HEK293 (cell line): ENCODE results near the gene FUT8.

Experiments
- CTCF ChIA-PET: fragments of 350-600 bp; formaldehyde crosslinking; extraction: SDS; loops from one replicate; lab custom pipeline; 2021; ENCODE audit warnings: antibody characterized with exemption; lab: Yijun Ruan, JAX
- POLR2A ChIA-PET: fragments of 300-600 bp; formaldehyde crosslinking; extraction: SDS; loops from one replicate; lab custom pipeline; 2020; ENCODE audit warnings: antibody characterized with exemption, inconsistent platforms; lab: Yijun Ruan, JAX
- H3K27ac ChIP-seq: fragments of 200-500 bp; sonication (Bioruptor generic); 2 replicates; pipeline ENCODE4 v1.5.1; 2014; ENCODE audit warnings: low read depth, low read length, control low read depth, inconsistent platforms; ENCODE audit errors: extremely low read depth
- H3K36me3 ChIP-seq, 2 experiments: fragments of 200-500 bp in 1 of 2; sonication (Bioruptor generic) in 1 of 2; 1 replicate in 1 of 2; 2 replicates in 1 of 2; pipeline ENCODE4 v1.5.1; 2014 to 2017; ENCODE audit warnings: inconsistent platforms in 2 of 2, low read length in 2 of 2; ENCODE audit not compliant: control insufficient read depth in 2 of 2, insufficient read depth in 1 of 2
- H3K4me1 ChIP-seq: fragments of 200-500 bp; sonication (Bioruptor generic); 2 replicates; pipeline ENCODE4 v1.5.1; 2014; ENCODE audit warnings: mild to moderate bottlenecking, low read length, inconsistent platforms; ENCODE audit not compliant: control insufficient read depth, insufficient read depth
- H3K4me3 ChIP-seq: 2 replicates; pipeline ENCODE4 v1.5.1; 2011; ENCODE audit warnings: low read depth, mild to moderate bottlenecking, control low read depth, low read length, moderate library complexity
- H3K9me3 ChIP-seq: fragments of 200-500 bp; sonication (Bioruptor generic); 2 replicates; pipeline ENCODE4 v1.5.1; 2014; ENCODE audit warnings: low read depth, low read length, inconsistent platforms; ENCODE audit not compliant: control insufficient read depth, insufficient read depth
- ELK4 ChIP-seq: IDR thresholded peaks from 2 replicates; pipeline ENCODE4 v1.6.1; 2011; ENCODE audit warnings: mild to moderate bottlenecking, low read depth, low read length, borderline replicate concordance
- SETDB1 ChIP-seq: IDR thresholded peaks from one replicate; pipeline ENCODE4 v1.6.1; 2017; ENCODE audit warnings: mild to moderate bottlenecking, low read length, moderate library complexity, mixed read lengths; ENCODE audit not compliant: insufficient read length
- ZNF354C ChIP-seq: fragments of 450-650 bp; formaldehyde crosslinking; IDR thresholded peaks from 2 replicates; pipeline ENCODE4 v1.5.1; 2016; ENCODE audit warnings: missing biosample characterization, missing genetic modification characterization, low read depth, borderline replicate concordance
- ZNF830 ChIP-seq: fragments of 450-650 bp; IDR thresholded peaks from 2 replicates; pipeline ENCODE4 v1.5.0; 2018; ENCODE audit warnings: missing biosample characterization, missing genetic modification characterization, low read depth, mild to moderate bottlenecking, moderate library complexity

FUT8 gene

GRCh38 chr14:65791191-65791981 is 378.9 kb downstream of the FUT8 start:
- TF ChIP-seq SETDB1, result no peak
- no peak for TF ChIP-seq ZNF830 (tag by site-specific recombination)
- TF ChIP-seq, all 188 proteins: peak for 0
- CTCF ChIA-PET, result no interaction called here
- H3K27ac ChIP-seq, result no peak overlapping the region

GRCh38 chr14:65792208-65792905 is 379.8 kb downstream of the FUT8 start:
- no peak for TF ChIP-seq ELK4
- TF ChIP-seq ZNF354C, result no peak
- TF ChIP-seq, all 188 proteins: peak for 0
- POLR2A ChIA-PET, result interaction anchor here (0.6 kb wide), 1 partner anchor 377 kb away, joined by 3 read pairs; no protein-coding TSS in a partner anchor
- CTCF ChIA-PET, result no interaction called here

More at GRCh38 chr14:65791191-65791981, 378.9 kb downstream of the FUT8 start:
- Histone ChIP-seq H3K9me3 (no peaks in the 10 kb centered on the region), H3K4me1 (no peaks in the 10 kb centered on the region), H3K36me3 (no peaks in the 10 kb centered on the region), H3K4me3 (no peak overlapping the region)
- POLR2A ChIA-PET, result no interaction called here

More at GRCh38 chr14:65792208-65792905, 379.8 kb downstream of the FUT8 start:
- H3K4me3 ChIP-seq, result no peak overlapping the region
- no peaks in the 10 kb centered on the region for H3K9me3 ChIP-seq
- no peaks in the 10 kb centered on the region for H3K4me1 ChIP-seq
- H3K27ac ChIP-seq, result no peak overlapping the region
- H3K36me3 ChIP-seq, result no peaks in the 10 kb centered on the region
